ENCODE results near the gene SCAND1. TPM values are rescaled to one million over a fixed set of nuclear protein-coding genes. Genes with fewer than 3 reads are reported as not detected.
"Not testable (repeated sequence)": the region's sequence is repeated elsewhere in the genome, so short reads cannot be mapped to it uniquely, and the experiment has no call there.

The SCAND1 gene
- total RNA-seq, 1 donor from 2014 or later = 6.4 TPM

DNA sequence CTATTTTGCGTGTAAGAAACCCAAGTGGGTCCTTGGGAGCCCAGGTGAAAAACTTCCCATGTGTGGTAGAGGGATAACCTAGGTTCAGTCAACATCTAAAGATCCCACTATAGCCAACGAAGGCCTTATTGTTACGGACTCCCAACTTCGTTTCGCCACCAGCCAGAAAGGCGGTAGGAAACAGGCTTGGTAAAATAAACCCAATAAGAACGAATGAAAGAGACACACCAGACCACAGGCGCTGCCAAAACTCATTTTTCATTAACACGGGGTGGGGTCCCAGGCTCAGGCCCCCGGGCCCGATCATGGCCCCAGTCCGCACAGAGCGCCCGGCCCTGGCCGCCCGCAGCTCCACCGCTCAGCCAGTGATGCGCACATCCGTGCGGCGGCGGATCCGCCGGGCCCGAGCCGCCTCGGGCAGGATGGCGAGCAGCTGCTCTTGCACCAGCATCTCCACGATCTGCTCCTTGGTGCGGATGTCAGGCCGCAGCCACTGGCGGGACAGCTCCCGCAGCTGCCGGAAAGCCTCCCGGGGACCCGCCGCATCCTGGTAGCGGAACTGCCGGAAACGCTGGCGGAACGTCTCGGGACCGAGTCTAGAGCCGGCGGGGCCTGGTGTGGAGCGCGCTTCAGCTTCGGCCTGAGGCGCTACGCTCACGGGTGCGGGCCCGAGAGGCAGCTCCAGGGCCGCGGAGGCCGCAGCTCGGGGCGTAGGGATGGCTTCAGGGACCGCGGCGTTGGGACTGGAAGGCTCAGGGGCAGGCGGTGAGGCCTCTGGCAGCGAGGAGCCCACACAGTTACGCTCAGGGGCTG lies 709 bp downstream of the SCAND1 start:
- peaks cover 14% of the 10 kb centered on the region for H3K4me1 ChIP-seq
- H3K36me3 ChIP-seq = peaks cover 4% of the 10 kb centered on the region
- H3K79me2 ChIP-seq (ENCODE audit: low read depth) = peaks cover 26% of the 10 kb centered on the region
- Mint-ChIP-seq H3K9me3 (no peaks in the 10 kb centered on the region), H3K36me3 (peaks cover 7% of the 10 kb centered on the region), H3K4me1 (peaks cover 17% of the 10 kb centered on the region), H3K27me3 (ENCODE audit: insufficient read depth, low read depth) (peaks cover 3% of the 10 kb centered on the region), H3K4me3 (peak overlapping the region; percentile 99), H3K27ac (peak overlapping the region; percentile 98)
- H4K20me1 ChIP-seq (ENCODE audit: low read depth) = peaks cover 17% of the 10 kb centered on the region
- peak overlapping the region; percentile 84 for H3K4me3 ChIP-seq
- DNase-seq (ENCODE audit: low spot score) = peak; percentile 69
- H3K9ac ChIP-seq = peak overlapping the region; percentile 98
- peaks cover 27% of the 10 kb centered on the region for H3F3A ChIP-seq (ENCODE audit: low read depth)
- H3K27ac ChIP-seq = peak overlapping the region; percentile 99
- peak overlapping the region; percentile 5 for H2AFZ ChIP-seq (replicated peaks)
- H3K4me2 ChIP-seq = peak overlapping the region; percentile 97
- H3K9me3 ChIP-seq (ENCODE audit: low read depth) = no peaks in the 10 kb centered on the region
- peak; percentile 1 for TF ChIP-seq EZH2 (IDR thresholded peaks at IDR 0.05)
- TF ChIP-seq CTCF (IDR thresholded peaks at IDR 0.05) = no peak
- TF ChIP-seq EZH2phosphoT487 (IDR thresholded peaks at IDR 0.05) = no peak
- H3K27me3 ChIP-seq = no peaks in the 10 kb centered on the region

DNA sequence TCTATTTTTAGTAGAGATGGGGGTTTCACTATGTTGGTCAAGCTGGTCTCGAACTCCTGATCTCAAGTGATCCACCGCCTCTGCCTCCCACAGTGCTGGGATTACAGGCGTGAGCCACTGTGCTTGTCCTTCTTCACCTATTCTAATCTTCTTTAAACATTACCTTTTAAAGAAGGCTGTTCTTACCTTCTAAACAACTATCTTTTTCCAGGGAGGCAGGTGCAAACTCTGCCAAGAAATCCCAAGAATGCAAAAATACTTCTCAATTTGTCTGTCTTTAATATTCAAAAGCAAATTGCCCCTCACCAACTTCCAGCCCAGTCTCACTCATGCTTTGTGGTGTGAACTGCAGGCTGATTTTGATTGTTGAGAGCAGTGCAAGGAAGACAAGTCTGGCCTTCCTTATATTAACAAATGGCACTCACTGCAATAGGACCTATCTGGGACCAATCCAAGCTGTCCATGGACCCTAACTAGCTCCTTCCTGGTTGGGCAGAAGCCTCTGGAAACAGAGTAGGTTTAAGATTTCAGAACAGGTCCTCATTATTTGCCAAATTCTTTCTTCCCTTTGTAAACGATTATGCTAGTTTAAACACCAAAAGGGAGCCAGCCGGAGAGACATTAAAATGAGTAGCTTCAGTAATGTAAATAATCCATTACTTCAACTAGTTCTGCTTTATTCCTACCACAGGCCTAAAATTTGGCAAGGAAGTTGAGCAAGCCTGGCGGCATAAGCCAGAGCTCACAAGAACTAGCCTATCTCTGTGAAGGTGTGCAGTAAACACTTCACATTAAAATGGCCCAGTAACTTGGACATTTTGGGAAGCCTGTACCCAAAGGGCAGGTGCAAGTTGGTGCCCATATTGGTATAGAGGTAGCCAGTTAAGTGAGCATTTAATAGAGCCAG lies 1.6 kb downstream of the SCAND1 start:
- peaks cover 3% of the 10 kb centered on the region for H3K27me3 Mint-ChIP-seq (ENCODE audit: insufficient read depth, low read depth)
- H3K4me3 Mint-ChIP-seq = peak overlapping the region; percentile 99
- H3K27ac ChIP-seq = peak overlapping the region; percentile 99
- peak overlapping the region; percentile 98 for H3K9ac ChIP-seq
- no peak for DNase-seq (ENCODE audit: low spot score)
- H3K4me3 ChIP-seq = peak overlapping the region; percentile 84
- no peaks in the 10 kb centered on the region for H3K9me3 Mint-ChIP-seq
- H3K4me1 ChIP-seq = peaks cover 14% of the 10 kb centered on the region
- H3K4me1 Mint-ChIP-seq = peaks cover 17% of the 10 kb centered on the region
- H3F3A ChIP-seq (ENCODE audit: low read depth) = peaks cover 29% of the 10 kb centered on the region
- H3K36me3 ChIP-seq = peaks cover 4% of the 10 kb centered on the region
- H3K27ac Mint-ChIP-seq = peak overlapping the region; percentile 97
- H3K79me2 ChIP-seq (ENCODE audit: low read depth) = peaks cover 26% of the 10 kb centered on the region
- H3K27me3 ChIP-seq = no peaks in the 10 kb centered on the region
- TF ChIP-seq EZH2 (IDR thresholded peaks at IDR 0.05) = no peak
- TF ChIP-seq EZH2phosphoT487 (IDR thresholded peaks at IDR 0.05) = no peak
- TF ChIP-seq CTCF (IDR thresholded peaks at IDR 0.05) = no peak
- H3K4me2 ChIP-seq = peak overlapping the region; percentile 97
- peaks cover 7% of the 10 kb centered on the region for H3K36me3 Mint-ChIP-seq
- H2AFZ ChIP-seq (replicated peaks) = no peak overlapping the region
- H3K9me3 ChIP-seq (ENCODE audit: low read depth) = no peaks in the 10 kb centered on the region
- H4K20me1 ChIP-seq (ENCODE audit: low read depth) = peaks cover 17% of the 10 kb centered on the region

DNA sequence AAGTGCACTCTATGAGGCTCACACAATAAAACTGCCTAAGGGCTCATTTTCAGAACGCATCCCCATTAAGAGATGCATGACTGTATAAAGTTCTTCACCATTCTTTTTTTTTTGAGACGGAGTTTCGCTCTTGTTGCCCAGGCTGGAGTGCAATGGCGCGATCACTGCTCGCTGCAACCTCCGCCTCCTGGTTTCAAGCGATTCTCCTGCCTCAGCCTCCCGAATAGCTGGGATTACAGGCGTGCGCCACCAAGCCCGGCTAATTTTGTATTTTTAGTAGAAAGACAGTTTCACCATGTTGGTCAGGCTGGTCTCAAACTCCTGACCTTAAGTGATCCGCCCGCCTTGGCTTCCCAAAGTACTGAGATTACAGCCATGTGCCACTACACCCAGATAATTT lies 2.2 kb downstream of the SCAND1 start:
- Histone ChIP-seq H3K79me2 (ENCODE audit: low read depth) (peaks cover 26% of the 10 kb centered on the region), H3K4me3 (peak overlapping the region; percentile 84), H3K4me1 (peaks cover 14% of the 10 kb centered on the region), H4K20me1 (ENCODE audit: low read depth) (peaks cover 17% of the 10 kb centered on the region), H3K4me2 (peak overlapping the region; percentile 97), H3F3A (ENCODE audit: low read depth) (peaks cover 32% of the 10 kb centered on the region)
- not testable (repeated sequence) for H3K9ac ChIP-seq; H3K27me3 ChIP-seq; H3K27me3 Mint-ChIP-seq (ENCODE audit: insufficient read depth, low read depth); H3K27ac Mint-ChIP-seq; H3K9me3 ChIP-seq (ENCODE audit: low read depth); H2AFZ ChIP-seq (replicated peaks); H3K9me3 Mint-ChIP-seq; DNase-seq (ENCODE audit: low spot score); H3K27ac ChIP-seq; H3K36me3 ChIP-seq
- peak overlapping the region; percentile 50 for H3K4me3 Mint-ChIP-seq
- peaks cover 17% of the 10 kb centered on the region for H3K4me1 Mint-ChIP-seq
- H3K36me3 Mint-ChIP-seq = peaks cover 10% of the 10 kb centered on the region
